Measurements from ENCODE around the gene PFDN1. TPM values are rescaled to one million over a fixed set of nuclear protein-coding genes. Genes with fewer than 3 reads are reported as not detected.
A peak's percentile ranks its signal among the peaks of the same experiment; 100 is the strongest.

Gene PFDN1
- polyA plus RNA-seq, 1 donor (not counting 4 experiments of a cell fraction or from before 2014, with no cell fraction given), result 79.0 TPM

DNA sequence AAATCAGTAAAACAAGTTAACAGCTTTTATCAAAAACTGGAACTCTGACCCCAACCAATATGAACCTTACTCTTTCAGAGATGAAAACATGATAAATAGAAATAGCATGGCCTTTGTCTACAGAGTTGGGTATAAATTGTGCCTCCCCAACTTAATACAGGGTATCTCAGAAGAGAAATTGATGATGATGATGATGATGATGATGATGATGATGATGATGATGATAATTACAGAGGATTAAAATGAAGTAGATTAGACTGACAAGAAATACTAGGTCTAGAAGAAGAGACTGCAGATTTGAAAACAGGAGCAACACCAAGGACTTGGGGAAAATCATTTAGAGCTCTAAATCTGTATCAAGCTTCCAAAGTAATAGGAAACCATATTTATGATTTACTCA lies 27.1 kb downstream of the PFDN1 start:
- H3K9me1 ChIP-seq (ENCODE audit: control insufficient read depth, extremely low read depth, insufficient read depth, low read length), result no peaks in the 10 kb centered on the region
- no peak overlapping the region for H3K4me2 ChIP-seq (ENCODE audit: control insufficient read depth, extremely low read depth, insufficient read depth, low read depth, low read length)
- DNase-seq (ENCODE audit: low read depth, low spot score) (no peak), FAIRE-seq (no peak)
- TF ChIP-seq, protein P1, sequence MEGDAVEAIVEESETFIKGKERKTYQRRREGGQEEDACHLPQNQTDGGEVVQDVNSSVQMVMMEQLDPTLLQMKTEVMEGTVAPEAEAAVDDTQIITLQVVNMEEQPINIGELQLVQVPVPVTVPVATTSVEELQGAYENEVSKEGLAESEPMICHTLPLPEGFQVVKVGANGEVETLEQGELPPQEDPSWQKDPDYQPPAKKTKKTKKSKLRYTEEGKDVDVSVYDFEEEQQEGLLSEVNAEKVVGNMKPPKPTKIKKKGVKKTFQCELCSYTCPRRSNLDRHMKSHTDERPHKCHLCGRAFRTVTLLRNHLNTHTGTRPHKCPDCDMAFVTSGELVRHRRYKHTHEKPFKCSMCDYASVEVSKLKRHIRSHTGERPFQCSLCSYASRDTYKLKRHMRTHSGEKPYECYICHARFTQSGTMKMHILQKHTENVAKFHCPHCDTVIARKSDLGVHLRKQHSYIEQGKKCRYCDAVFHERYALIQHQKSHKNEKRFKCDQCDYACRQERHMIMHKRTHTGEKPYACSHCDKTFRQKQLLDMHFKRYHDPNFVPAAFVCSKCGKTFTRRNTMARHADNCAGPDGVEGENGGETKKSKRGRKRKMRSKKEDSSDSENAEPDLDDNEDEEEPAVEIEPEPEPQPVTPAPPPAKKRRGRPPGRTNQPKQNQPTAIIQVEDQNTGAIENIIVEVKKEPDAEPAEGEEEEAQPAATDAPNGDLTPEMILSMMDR (optimal IDR thresholded peaks at IDR 0.05 in 1 of 3, IDR thresholded peaks at IDR 0.05 in 1 of 3, conservative IDR thresholded peaks at IDR 0.05 in 1 of 3; ENCODE audit: extremely low read depth in 1 of 3, insufficient read depth in 2 of 3, low read length in 3 of 3), result no peak
- TF ChIP-seq EZH2 (IDR thresholded peaks at IDR 0.05; ENCODE audit: low read length), result no peak
- H3K4me1 ChIP-seq (ENCODE audit: control insufficient read depth, extremely low read depth, insufficient read depth, low read length), result no peaks in the 10 kb centered on the region
- H3K27ac ChIP-seq (ENCODE audit: control insufficient read depth, insufficient read depth, low read length), result no peak overlapping the region
- H3K27me3 ChIP-seq (ENCODE audit: control insufficient read depth, extremely low read depth, insufficient read depth, low read length), result no peaks in the 10 kb centered on the region
- no peak overlapping the region for H2AFZ ChIP-seq (ENCODE audit: control insufficient read depth, low read length)
- dilution Hi-C loops (cut with MboI; ENCODE audit: extremely low pct_ligation_motif_present, low sequenced_read_pairs), result no loop called here
- H4K20me1 ChIP-seq (ENCODE audit: control insufficient read depth, extremely low read depth, insufficient read depth, low read length), result no peaks in the 10 kb centered on the region
- peaks cover 2% of the 10 kb centered on the region for H3K79me2 ChIP-seq (ENCODE audit: control insufficient read depth, insufficient read depth, low read length)
- H3K36me3 ChIP-seq (ENCODE audit: control insufficient read depth in 2 of 2, extremely low read depth in 1 of 2, insufficient read depth in 2 of 2, low read length in 2 of 2), result no peaks in the 10 kb centered on the region
- H3K9ac ChIP-seq (ENCODE audit: control insufficient read depth, extremely low read depth, insufficient read depth, low read length), result no peak overlapping the region
- no peak overlapping the region for H3K4me3 ChIP-seq (ENCODE audit: control insufficient read depth in 2 of 3, extremely low read depth in 1 of 3, insufficient read depth in 2 of 3, low read depth in 1 of 3, low read length in 3 of 3)
- no peaks in the 10 kb centered on the region for H3K9me3 ChIP-seq (ENCODE audit: control insufficient read depth, low read depth, low read length)

DNA sequence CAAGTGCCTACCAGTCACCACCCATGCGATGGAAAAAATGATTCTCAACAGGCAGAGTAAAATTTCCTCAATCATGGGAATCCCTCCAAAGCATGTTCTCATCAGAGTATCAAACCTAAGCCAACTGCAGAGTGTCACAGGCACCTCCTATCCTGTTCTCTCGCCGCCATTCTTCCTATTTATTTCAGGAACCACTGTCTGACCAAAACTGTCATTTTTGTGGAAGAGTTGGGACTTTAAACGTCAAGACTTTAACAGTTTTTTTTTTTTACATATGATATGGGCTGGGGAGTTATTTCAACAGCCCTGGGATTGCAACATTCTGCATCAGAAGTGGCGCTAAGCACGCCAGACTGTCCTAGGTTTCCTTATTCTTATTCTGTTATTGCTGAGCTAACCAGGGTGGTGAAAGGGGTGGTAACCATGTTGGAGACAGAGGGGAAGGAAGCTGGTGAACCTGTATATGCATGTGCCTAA lies 29.5 kb downstream of the PFDN1 start:
- H3K27ac ChIP-seq (ENCODE audit: control insufficient read depth, insufficient read depth, low read length), result no peak overlapping the region

More for the DNA sequence above, 29.5 kb downstream of the PFDN1 start:
- no peaks in the 10 kb centered on the region for H4K20me1 ChIP-seq (ENCODE audit: control insufficient read depth, extremely low read depth, insufficient read depth, low read length)
- DNase-seq (ENCODE audit: low read depth, low spot score) (no peak), FAIRE-seq (peak; percentile 52)
- H3K9me3 ChIP-seq (ENCODE audit: control insufficient read depth, low read depth, low read length), result no peaks in the 10 kb centered on the region
- no peaks in the 10 kb centered on the region for H3K36me3 ChIP-seq (ENCODE audit: control insufficient read depth in 2 of 2, extremely low read depth in 1 of 2, insufficient read depth in 2 of 2, low read length in 2 of 2)
- H3K79me2 ChIP-seq (ENCODE audit: control insufficient read depth, insufficient read depth, low read length), result peaks cover 7% of the 10 kb centered on the region
- no peak overlapping the region for H3K4me2 ChIP-seq (ENCODE audit: control insufficient read depth, extremely low read depth, insufficient read depth, low read depth, low read length)
- H3K4me1 ChIP-seq (ENCODE audit: control insufficient read depth, extremely low read depth, insufficient read depth, low read length), result no peaks in the 10 kb centered on the region
- no peak overlapping the region for H2AFZ ChIP-seq (ENCODE audit: control insufficient read depth, low read length)
- H3K9ac ChIP-seq (ENCODE audit: control insufficient read depth, extremely low read depth, insufficient read depth, low read length), result no peak overlapping the region
- dilution Hi-C loops (cut with MboI; ENCODE audit: extremely low pct_ligation_motif_present, low sequenced_read_pairs), result no loop called here
- H3K4me3 ChIP-seq (ENCODE audit: control insufficient read depth in 2 of 3, extremely low read depth in 1 of 3, insufficient read depth in 2 of 3, low read depth in 1 of 3, low read length in 3 of 3), result no peak overlapping the region
- H3K27me3 ChIP-seq (ENCODE audit: control insufficient read depth, extremely low read depth, insufficient read depth, low read length), result no peaks in the 10 kb centered on the region
- no peaks in the 10 kb centered on the region for H3K9me1 ChIP-seq (ENCODE audit: control insufficient read depth, extremely low read depth, insufficient read depth, low read length)
- TF ChIP-seq EZH2 (IDR thresholded peaks at IDR 0.05; ENCODE audit: low read length), result no peak
- TF ChIP-seq, protein P1 (optimal IDR thresholded peaks at IDR 0.05 in 1 of 3, IDR thresholded peaks at IDR 0.05 in 1 of 3, conservative IDR thresholded peaks at IDR 0.05 in 1 of 3; ENCODE audit: extremely low read depth in 1 of 3, insufficient read depth in 2 of 3, low read length in 3 of 3), result no peak

All from keratinocyte (primary cell).